HEK293 (cell line): ENCODE results near the gene GALNT1.

Source experiments
- CTCF ChIA-PET: fragments of 350-600 bp; formaldehyde crosslinking; extraction: SDS; loops from one replicate; lab custom pipeline; 2021; ENCODE audit warnings: antibody characterized with exemption; lab: Yijun Ruan, JAX
- POLR2A ChIA-PET: fragments of 300-600 bp; formaldehyde crosslinking; extraction: SDS; loops from one replicate; lab custom pipeline; 2020; ENCODE audit warnings: antibody characterized with exemption, inconsistent platforms; lab: Yijun Ruan, JAX
- H3K27ac ChIP-seq: fragments of 200-500 bp; sonication (Bioruptor generic); 2 replicates; pipeline ENCODE4 v1.5.1; 2014; ENCODE audit warnings: low read depth, low read length, control low read depth, inconsistent platforms; ENCODE audit errors: extremely low read depth
- H3K36me3 ChIP-seq, 2 experiments: fragments of 200-500 bp in 1 of 2; sonication (Bioruptor generic) in 1 of 2; 1 replicate in 1 of 2; 2 replicates in 1 of 2; pipeline ENCODE4 v1.5.1; 2014 to 2017; ENCODE audit warnings: inconsistent platforms in 2 of 2, low read length in 2 of 2; ENCODE audit not compliant: control insufficient read depth in 2 of 2, insufficient read depth in 1 of 2
- H3K4me1 ChIP-seq: fragments of 200-500 bp; sonication (Bioruptor generic); 2 replicates; pipeline ENCODE4 v1.5.1; 2014; ENCODE audit warnings: mild to moderate bottlenecking, low read length, inconsistent platforms; ENCODE audit not compliant: control insufficient read depth, insufficient read depth
- H3K4me3 ChIP-seq: 2 replicates; pipeline ENCODE4 v1.5.1; 2011; ENCODE audit warnings: low read depth, mild to moderate bottlenecking, control low read depth, low read length, moderate library complexity
- H3K9me3 ChIP-seq: fragments of 200-500 bp; sonication (Bioruptor generic); 2 replicates; pipeline ENCODE4 v1.5.1; 2014; ENCODE audit warnings: low read depth, low read length, inconsistent platforms; ENCODE audit not compliant: control insufficient read depth, insufficient read depth
- GLIS1 ChIP-seq: fragments of 450-650 bp; formaldehyde crosslinking; IDR thresholded peaks from 2 replicates; pipeline ENCODE4 v1.5.1; 2016; ENCODE audit warnings: missing biosample characterization, missing genetic modification characterization
- OVOL3 ChIP-seq: fragments of 450-650 bp; formaldehyde crosslinking; IDR thresholded peaks from 2 replicates; pipeline ENCODE4 v1.5.1; 2016; ENCODE audit warnings: missing biosample characterization, missing genetic modification characterization
- PRDM10 ChIP-seq: fragments of 450-650 bp; formaldehyde crosslinking; IDR thresholded peaks from 2 replicates; pipeline ENCODE4 v1.5.1; 2016; ENCODE audit warnings: missing biosample characterization, missing genetic modification characterization
- PRDM6 ChIP-seq: fragments of 450-650 bp; formaldehyde crosslinking; IDR thresholded peaks from 2 replicates; pipeline ENCODE4 v1.5.1; 2017; ENCODE audit warnings: missing biosample characterization, missing genetic modification characterization
- REST ChIP-seq: fragments of 450-650 bp; formaldehyde crosslinking; IDR thresholded peaks from 2 replicates; pipeline ENCODE4 v1.5.1; 2016; ENCODE audit warnings: missing biosample characterization, missing genetic modification characterization
- ZFP37 ChIP-seq: fragments of 450-650 bp; formaldehyde crosslinking; IDR thresholded peaks from 2 replicates; pipeline ENCODE4 v1.5.1; 2016; ENCODE audit warnings: missing biosample characterization, missing genetic modification characterization
- ZNF16 ChIP-seq: fragments of 450-650 bp; formaldehyde crosslinking; IDR thresholded peaks from 2 replicates; pipeline ENCODE4 v1.5.1; 2016; ENCODE audit warnings: low read depth, missing biosample characterization, missing genetic modification characterization
- ZNF366 ChIP-seq: fragments of 450-650 bp; formaldehyde crosslinking; conservative IDR thresholded peaks from 2 replicates; pipeline ENCODE4 v1.5.1; 2016; ENCODE audit warnings: missing biosample characterization, missing genetic modification characterization
- ZNF433 ChIP-seq: fragments of 450-650 bp; formaldehyde crosslinking; IDR thresholded peaks from 2 replicates; pipeline ENCODE4 v1.5.1; 2016; ENCODE audit warnings: missing biosample characterization, missing genetic modification characterization, low read depth
- ZNF548 ChIP-seq: fragments of 450-650 bp; formaldehyde crosslinking; IDR thresholded peaks from 2 replicates; pipeline ENCODE4 v1.5.1; 2016; ENCODE audit warnings: missing biosample characterization, missing genetic modification characterization
- ZNF837 ChIP-seq: fragments of 450-650 bp; formaldehyde crosslinking; IDR thresholded peaks from 2 replicates; pipeline ENCODE4 v1.5.1; 2016; ENCODE audit warnings: missing biosample characterization, missing genetic modification characterization
- ZXDB ChIP-seq: fragments of 450-650 bp; formaldehyde crosslinking; IDR thresholded peaks from 2 replicates; pipeline ENCODE4 v1.5.1; 2016; ENCODE audit warnings: missing biosample characterization, missing genetic modification characterization

GALNT1 gene

GRCh38 chr18:35671966-35672603 lies 90.5 kb downstream of the GALNT1 start:
- Histone ChIP-seq H3K4me3 (no peak overlapping the region), H3K4me1 (no peaks in the 10 kb centered on the region), H3K36me3 (peaks cover 0 to 6% of the 10 kb centered on the region in 2 experiments; a peak in 1 of 3 replicates), H3K27ac (no peak overlapping the region), H3K9me3 (no peaks in the 10 kb centered on the region)
- ChIA-PET CTCF (no interaction called here), POLR2A (no interaction called here)
- TF ChIP-seq REST (tag by site-specific recombination): peak; percentile 85
- TF ChIP-seq ZNF433 (tag by site-specific recombination): no peak
- TF ChIP-seq ZNF548 (tag by site-specific recombination): no peak
- TF ChIP-seq ZNF16 (tag by site-specific recombination): no peak
- TF ChIP-seq OVOL3 (tag by site-specific recombination): no peak
- no peak for TF ChIP-seq PRDM6 (tag by site-specific recombination)
- no peak for TF ChIP-seq ZNF366

- POLR2A ChIA-PET: no interaction called here
- Histone ChIP-seq H3K9me3 (no peaks in the 10 kb centered on the region), H3K4me3 (no peak overlapping the region), H3K27ac (no peak overlapping the region), H3K4me1 (no peaks in the 10 kb centered on the region), H3K36me3 (peaks cover 0 to 3% of the 10 kb centered on the region in 2 experiments; a peak in 1 of 3 replicates)
- CTCF ChIA-PET: no interaction called here
- TF ChIP-seq GLIS1 (tag by site-specific recombination) (no peak), ZNF366 (0 out of 2 replicates have a peak, but pooled peaks have one; percentile 22), ZNF837 (tag by site-specific recombination) (no peak), ZXDB (0 out of 2 replicates have a peak, but pooled peaks have one; percentile 20)
Measured at GRCh38 chr18:35672897-35673296, 91.4 kb downstream of the GALNT1 start.

GRCh38 chr18:35673682-35674081 lies 92.1 kb downstream of the GALNT1 start:
- Histone ChIP-seq H3K4me3 (no peak overlapping the region), H3K36me3 (peaks cover 0 to 6% of the 10 kb centered on the region in 2 experiments; a peak in 1 of 3 replicates), H3K9me3 (no peaks in the 10 kb centered on the region), H3K4me1 (no peaks in the 10 kb centered on the region), H3K27ac (no peak overlapping the region)
- ChIA-PET CTCF (no interaction called here), POLR2A (no interaction called here)
- TF ChIP-seq ZFP37 (tag by site-specific recombination) (no peak), PRDM10 (tag by site-specific recombination) (peak; percentile 71)
